ENCODE data around the gene UNK. TPM values are rescaled to one million over a fixed set of nuclear protein-coding genes. Genes with fewer than 3 reads are reported as not detected.
A peak's percentile ranks its signal among the peaks of the same experiment; 100 is the strongest.

The UNK gene
- total and polyA plus RNA-seq, 9 of the 15 experiments (the other 6 are each of a cell fraction or from before 2014, with no cell fraction given) = 12.8 to 38.6 (median 24.8) TPM

GRCh38 chr17:75843577-75844529 lies 59.2 kb downstream of the UNK start, which contains the start of gene UNC13D (continued):
- no peak; the same call in 1 of the 2 replicates for TF ChIP-seq ZBED1 (IDR thresholded peaks at IDR 0.05)
- peak; percentile 80 for TF ChIP-seq POLR2A (conservative IDR thresholded peaks at IDR 0.05)
- TF ChIP-seq CBFA2T3 (IDR thresholded peaks at IDR 0.05) = peak; percentile 59
- TF ChIP-seq ZBTB43 (CRISPR knock-in tag; IDR thresholded peaks at IDR 0.05) = no peak
- TF ChIP-seq ZNF282 (CRISPR knock-in tag; IDR thresholded peaks at IDR 0.05) = no peak
- peak; percentile 43; the same call in 1 of the 2 replicates for TF ChIP-seq ZBTB17 (CRISPR knock-in tag; IDR thresholded peaks at IDR 0.05)
- no peak for TF ChIP-seq MCM3 (IDR thresholded peaks at IDR 0.05)
- TF ChIP-seq XRCC3 (IDR thresholded peaks at IDR 0.05) = no peak
- TF ChIP-seq ZNF140 (CRISPR knock-in tag; IDR thresholded peaks at IDR 0.05) = no peak
- no peak; the same call in 1 of the 2 replicates for TF ChIP-seq ZEB2 (IDR thresholded peaks at IDR 0.05)
- no peak for TF ChIP-seq ZNF696 (CRISPR knock-in tag; conservative IDR thresholded peaks at IDR 0.05)
- no peak for TF ChIP-seq FOXP4 (CRISPR knock-in tag; IDR thresholded peaks at IDR 0.05; ENCODE audit: borderline replicate concordance)
- no peak for TF ChIP-seq ELK3 (CRISPR knock-in tag; IDR thresholded peaks at IDR 0.05)
- TF ChIP-seq HDGF (IDR thresholded peaks at IDR 0.05) = no peak
- TF ChIP-seq KDM2B (CRISPR knock-in tag; IDR thresholded peaks at IDR 0.05) = no peak
- TF ChIP-seq PTBP1 (IDR thresholded peaks at IDR 0.05; ENCODE audit: low read depth, low read length) = peak; percentile 26; the same call in 1 of the 2 replicates
- TF ChIP-seq SP1 (CRISPR knock-in tag; IDR thresholded peaks at IDR 0.05) = peak; percentile 75; the same call in 1 of the 2 replicates
- TF ChIP-seq SMAD3 (CRISPR knock-in tag; conservative IDR thresholded peaks at IDR 0.05) = 0 out of 2 replicates have a peak, but pooled peaks have one; percentile 5
- peak; percentile 96 for TF ChIP-seq ATF7 (IDR thresholded peaks at IDR 0.05)
- no peak for TF ChIP-seq MBD1 (CRISPR knock-in tag; IDR thresholded peaks at IDR 0.05)
- TF ChIP-seq TAF7 (tag; IDR thresholded peaks at IDR 0.05) = peak; percentile 37; the same call in 1 of the 2 replicates
- TF ChIP-seq TCF7L2 (IDR thresholded peaks at IDR 0.05; ENCODE audit: low read depth, low read length) = no peak
